Measurements from ENCODE around the gene ADCY4.

DNA sequence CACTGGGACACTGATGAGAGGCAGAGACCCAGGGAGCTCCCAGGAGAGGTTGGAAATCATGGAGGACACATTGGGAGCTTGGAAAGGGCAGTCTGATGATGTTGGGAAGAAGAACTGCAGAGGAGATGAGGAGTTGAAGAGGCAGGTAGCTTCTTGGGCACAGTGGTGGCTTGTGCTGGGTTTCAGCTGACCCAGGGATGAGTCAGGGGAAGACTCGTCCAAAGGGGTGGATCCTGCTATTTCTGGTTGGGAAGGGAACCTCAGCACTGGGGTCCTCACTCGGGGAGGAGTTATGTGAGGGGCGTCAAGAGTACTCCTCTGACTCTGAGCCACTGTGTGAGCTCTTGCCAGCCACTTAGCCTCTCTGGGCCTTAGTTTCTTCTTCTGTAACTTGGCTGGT is 11.5 kb downstream of the ADCY4 start:
- TF ChIP-seq, protein P1, sequence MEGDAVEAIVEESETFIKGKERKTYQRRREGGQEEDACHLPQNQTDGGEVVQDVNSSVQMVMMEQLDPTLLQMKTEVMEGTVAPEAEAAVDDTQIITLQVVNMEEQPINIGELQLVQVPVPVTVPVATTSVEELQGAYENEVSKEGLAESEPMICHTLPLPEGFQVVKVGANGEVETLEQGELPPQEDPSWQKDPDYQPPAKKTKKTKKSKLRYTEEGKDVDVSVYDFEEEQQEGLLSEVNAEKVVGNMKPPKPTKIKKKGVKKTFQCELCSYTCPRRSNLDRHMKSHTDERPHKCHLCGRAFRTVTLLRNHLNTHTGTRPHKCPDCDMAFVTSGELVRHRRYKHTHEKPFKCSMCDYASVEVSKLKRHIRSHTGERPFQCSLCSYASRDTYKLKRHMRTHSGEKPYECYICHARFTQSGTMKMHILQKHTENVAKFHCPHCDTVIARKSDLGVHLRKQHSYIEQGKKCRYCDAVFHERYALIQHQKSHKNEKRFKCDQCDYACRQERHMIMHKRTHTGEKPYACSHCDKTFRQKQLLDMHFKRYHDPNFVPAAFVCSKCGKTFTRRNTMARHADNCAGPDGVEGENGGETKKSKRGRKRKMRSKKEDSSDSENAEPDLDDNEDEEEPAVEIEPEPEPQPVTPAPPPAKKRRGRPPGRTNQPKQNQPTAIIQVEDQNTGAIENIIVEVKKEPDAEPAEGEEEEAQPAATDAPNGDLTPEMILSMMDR (conservative IDR thresholded peaks at IDR 0.05): no peak
- no peak for TF ChIP-seq ZFX (IDR thresholded peaks at IDR 0.05)
